Myocyte (in vitro differentiated cells): ENCODE results near the gene ENOX1. TPM values are rescaled to one million over a fixed set of nuclear protein-coding genes. Genes with fewer than 3 reads are reported as not detected.

ENCODE experiments used
- DNase-seq: peaks from one replicate; pipeline ENCODE4 v3.0.0-alpha.2; 2012; ENCODE audit warnings: low read depth
- total RNA-seq: library from RNA; depleted of rRNA; stranded (reverse); fragments of >200 nt; gene quantifications from 2 replicates; pipeline ENCODE4 v1.2.3, GENCODE V29; 2014

The ENOX1 gene
- total RNA-seq, 1 donor from 2014 or later, result 5.8 TPM

GRCh38 chr13:43551897-43552456 lies 234.8 kb downstream of the ENOX1 start:
- no peak for DNase-seq

DNA sequence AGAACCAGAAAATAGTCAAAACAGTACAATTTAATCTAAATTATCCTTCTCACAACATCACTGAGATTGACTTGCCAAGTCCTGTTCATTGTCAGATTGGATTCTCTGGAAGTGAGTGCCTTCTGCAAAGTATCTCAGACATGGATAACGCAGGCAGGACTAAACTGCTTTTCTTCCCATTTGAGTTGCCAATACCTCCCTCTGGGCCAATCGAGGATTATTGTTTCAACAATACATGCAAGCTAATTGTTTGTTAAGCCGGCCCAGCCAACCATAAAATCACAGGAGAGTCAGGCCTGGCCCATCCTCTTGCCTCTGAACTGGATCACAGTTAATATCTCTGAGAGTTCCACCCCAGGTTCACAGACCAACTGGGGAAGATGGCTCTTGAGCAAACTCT lies 240.0 kb downstream of the ENOX1 start:
- no peak for DNase-seq

GRCh38 chr13:43546251-43546650 lies 240.5 kb downstream of the ENOX1 start:
- DNase-seq, result peak; percentile 34

DNA sequence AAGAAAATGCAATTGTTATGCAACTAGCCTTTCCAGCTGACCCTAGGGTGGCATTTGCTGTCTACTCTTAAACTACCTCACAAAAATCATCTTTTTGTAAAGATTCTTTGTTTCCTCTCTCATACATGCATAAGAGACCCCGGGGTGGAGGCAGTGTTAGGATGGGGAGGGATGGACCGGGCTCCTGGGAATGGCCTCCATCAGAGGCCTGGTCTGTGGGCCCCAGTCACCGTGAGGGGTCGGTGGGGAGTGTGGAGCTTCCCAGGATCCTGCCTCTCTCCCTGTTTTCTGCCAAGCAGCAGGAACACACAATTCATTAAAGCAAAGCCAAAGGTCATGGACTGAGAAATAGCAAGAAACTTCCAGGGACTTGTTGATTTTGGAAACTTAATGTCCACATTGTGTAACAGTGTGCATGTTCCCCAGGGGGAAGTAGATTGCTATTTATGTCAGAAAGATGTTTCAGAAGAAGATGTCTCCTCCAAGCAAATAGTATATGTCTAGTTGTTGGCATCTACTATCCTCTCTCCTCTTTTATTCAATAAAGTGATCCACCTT lies 241.4 kb downstream of the ENOX1 start:
- no peak for DNase-seq

DNA sequence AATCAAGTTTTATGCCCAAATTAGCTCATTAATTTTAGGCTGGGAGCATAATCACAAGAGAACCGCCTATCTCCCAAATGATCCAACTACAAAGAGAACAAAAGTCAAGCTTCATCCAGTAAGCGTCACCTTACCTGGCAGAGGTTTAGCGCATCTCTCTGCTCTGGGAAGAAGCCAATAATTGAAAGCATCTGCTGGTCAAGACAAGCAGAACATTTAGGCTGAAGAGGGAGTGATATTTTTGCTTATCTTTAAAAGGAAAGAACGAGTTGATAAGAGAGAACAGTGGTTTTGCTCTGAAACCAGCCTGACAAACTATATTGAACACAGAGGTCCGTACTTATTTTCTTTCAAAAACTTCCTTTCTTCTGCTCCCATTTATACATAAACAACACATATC lies 242.1 kb downstream of the ENOX1 start:
- no peak for DNase-seq

DNA sequence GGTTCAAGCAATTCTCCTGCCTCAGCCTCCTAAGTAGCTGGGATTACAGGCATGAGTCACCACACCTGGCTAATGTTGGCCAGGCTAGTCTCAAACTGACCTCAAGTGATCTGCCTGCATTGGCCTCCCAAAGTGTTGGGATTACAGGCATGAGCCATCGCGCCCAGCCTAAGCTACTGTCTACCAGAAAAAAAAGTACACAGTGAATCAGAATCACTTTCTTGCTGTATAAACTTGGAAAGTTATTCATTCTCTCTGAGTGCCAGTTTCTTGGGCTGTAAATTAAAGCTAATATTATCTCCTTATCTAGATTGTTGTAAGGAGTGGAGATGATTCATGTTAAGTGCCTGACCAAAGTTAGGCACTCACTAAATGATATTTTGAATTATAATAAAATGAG lies 242.8 kb downstream of the ENOX1 start:
- peak; percentile 23 for DNase-seq

DNA sequence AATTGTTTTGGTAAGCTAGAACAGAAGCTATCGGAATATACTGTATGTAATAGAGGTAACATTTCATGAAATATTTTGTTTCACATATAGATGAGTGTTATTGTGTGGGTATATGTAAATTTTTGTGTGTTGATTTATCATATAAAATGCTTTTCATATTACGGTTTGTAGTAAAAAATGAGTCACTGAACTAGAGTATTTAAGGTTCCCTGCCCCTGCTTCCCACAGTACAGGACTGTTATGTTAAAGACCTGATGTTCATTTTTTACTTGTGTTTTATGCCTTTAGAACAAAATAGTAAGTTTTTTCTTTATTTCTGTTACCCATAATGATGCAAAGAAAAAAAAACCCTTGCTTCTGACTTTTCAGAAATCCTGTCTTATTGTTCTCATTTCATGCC lies 243.4 kb downstream of the ENOX1 start:
- DNase-seq, result no peak

GRCh38 chr13:43537124-43537523 lies 249.6 kb downstream of the ENOX1 start:
- DNase-seq, result no peak

DNA sequence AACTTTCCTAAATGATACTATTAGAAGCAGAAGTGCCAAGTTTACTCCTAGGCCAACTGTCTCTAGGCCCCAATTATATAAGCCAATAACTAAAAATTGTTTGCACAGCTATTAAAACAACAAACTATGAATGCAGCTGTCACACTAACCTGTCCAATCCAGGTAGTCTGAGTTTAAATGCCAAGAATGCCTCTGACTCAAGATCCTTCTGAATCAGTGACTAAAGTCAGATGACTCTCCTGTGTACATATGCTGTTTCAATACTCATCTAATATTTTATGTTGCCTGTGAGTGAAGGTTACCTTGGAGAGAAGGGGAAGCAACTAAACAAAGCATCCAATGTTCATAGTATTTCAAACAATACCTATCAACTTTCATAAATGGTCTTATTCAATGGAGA lies 257.0 kb downstream of the ENOX1 start:
- no peak for DNase-seq

- no peak for DNase-seq
Observed at GRCh38 chr13:43528992-43529391, 257.8 kb downstream of the ENOX1 start.

GRCh38 chr13:43522788-43523187 lies 264.0 kb downstream of the ENOX1 start:
- peak; percentile 65 for DNase-seq

GRCh38 chr13:43520351-43520750 lies 266.4 kb downstream of the ENOX1 start:
- no peak for DNase-seq

- DNase-seq, result no peak
Observed at GRCh38 chr13:43518833-43519232, 267.9 kb downstream of the ENOX1 start.

DNA sequence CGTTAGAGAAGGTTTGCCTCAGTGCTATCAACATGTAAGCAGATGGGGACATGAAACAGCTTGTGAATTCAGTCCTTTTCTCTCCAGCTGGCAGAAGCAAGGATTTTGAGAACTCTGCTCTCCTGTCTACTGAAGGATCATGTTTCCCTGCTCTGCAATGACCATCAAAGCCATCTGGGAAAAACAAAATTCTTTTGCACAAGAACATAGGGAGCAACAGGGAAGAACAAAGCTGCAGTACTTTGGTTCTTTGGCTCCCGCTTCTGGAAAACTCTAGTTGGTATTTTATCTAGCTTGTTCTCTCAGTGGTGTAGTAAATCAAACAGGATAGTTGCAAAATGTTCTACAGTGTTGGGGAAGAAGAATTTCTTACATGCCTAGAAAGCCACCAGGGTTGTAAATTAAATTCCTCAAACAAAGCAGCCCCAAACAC lies 270.4 kb downstream of the ENOX1 start:
- peak; percentile 70 for DNase-seq

GRCh38 chr13:43515531-43515930 lies 271.2 kb downstream of the ENOX1 start:
- DNase-seq, result no peak

DNA sequence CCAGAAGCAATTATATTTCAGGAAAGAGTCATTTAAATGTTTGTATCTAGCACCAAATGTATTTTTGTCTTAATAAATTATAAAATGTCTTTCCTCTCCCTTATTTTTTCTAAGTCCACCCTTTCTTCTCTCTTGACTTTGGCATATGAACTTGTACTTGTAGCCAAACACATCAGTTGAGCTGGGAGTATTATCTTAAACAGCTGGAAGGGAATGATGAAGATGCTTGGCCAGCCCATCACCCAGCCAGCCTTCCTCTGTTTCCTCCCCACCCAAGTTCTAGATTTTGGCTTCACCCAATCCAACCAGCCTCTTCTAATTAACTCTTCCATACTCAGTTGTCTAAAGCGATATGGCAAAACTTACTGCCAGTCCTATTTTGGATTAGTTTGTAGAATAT lies 272.5 kb downstream of the ENOX1 start:
- no peak for DNase-seq

GRCh38 chr13:43512221-43512620 lies 274.6 kb downstream of the ENOX1 start:
- no peak for DNase-seq

DNA sequence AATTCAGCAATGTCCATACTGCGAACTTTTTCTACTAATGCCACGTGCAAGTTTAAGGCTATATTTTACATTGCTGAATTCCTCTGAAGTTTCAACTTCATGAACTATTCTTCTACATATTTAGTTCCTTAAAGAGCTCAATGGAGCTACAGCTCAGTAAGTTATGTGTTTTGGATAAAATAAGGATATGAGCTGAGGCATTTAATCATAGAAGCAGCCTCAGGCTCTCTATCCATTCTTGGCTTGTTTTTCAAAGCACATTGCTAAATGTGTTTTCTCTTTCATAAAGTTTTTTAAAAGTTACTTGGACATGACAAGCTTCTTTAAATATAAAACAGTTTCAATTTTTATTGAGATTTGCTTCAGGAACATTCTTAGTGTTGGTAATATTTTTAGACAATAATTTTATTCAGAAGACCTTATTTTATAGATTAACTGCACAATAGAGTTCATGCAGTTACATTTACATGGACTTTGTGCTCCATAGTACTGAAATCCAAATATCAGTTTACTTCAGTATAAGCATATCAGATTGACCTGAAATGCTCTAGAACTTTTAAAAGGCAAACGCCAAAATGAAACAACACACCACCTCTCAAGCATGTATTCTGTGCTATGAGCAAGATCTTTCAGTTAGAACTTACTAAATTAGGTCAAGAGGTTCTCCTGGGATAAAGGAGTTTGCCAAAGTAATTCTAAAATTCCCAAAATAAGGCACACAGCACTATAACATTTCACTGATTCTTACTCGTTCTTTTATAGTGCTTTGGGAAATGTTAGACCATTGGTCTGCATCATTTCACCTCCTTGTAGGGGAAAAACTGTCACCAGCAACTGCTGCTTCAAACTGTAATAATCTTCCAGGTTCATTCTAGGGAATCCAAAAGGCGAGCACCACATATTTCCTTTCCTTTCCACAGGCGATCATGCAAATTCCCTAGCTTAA lies 275.5 kb downstream of the ENOX1 start:
- no peak for DNase-seq

DNA sequence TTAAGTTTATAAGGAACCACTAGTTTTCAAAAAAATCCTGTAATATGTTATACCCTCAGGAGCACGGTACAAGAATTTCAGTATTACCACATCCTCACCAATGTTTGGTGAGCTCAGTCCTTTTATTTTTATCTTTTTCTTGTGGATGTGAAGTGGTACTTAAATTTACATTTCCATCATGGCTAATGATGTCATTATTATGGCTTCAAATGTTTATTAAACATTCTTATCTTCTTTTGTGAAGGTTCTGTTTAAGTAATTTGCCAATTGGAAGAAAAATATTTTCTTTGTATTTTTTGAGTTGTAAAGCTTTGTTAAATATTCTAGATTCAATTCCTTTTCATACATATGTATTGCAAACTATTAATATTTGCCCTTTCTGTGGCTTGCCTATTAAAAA lies 291.0 kb downstream of the ENOX1 start:
- DNase-seq, result no peak

GRCh38 chr13:43494206-43494605 lies 292.6 kb downstream of the ENOX1 start:
- no peak for DNase-seq

- DNase-seq, result no peak
Observed at GRCh38 chr13:43493496-43494000, 293.2 kb downstream of the ENOX1 start.

- DNase-seq, result no peak
Observed at GRCh38 chr13:43492745-43493144, 294.0 kb downstream of the ENOX1 start.
